ENCODE data around the gene ADAMTSL3. TPM values are rescaled to one million over a fixed set of nuclear protein-coding genes. Genes with fewer than 3 reads are reported as not detected.

The ADAMTSL3 gene
- total RNA-seq, 1 experiment from 2014 or later, result 0.05 TPM

DNA sequence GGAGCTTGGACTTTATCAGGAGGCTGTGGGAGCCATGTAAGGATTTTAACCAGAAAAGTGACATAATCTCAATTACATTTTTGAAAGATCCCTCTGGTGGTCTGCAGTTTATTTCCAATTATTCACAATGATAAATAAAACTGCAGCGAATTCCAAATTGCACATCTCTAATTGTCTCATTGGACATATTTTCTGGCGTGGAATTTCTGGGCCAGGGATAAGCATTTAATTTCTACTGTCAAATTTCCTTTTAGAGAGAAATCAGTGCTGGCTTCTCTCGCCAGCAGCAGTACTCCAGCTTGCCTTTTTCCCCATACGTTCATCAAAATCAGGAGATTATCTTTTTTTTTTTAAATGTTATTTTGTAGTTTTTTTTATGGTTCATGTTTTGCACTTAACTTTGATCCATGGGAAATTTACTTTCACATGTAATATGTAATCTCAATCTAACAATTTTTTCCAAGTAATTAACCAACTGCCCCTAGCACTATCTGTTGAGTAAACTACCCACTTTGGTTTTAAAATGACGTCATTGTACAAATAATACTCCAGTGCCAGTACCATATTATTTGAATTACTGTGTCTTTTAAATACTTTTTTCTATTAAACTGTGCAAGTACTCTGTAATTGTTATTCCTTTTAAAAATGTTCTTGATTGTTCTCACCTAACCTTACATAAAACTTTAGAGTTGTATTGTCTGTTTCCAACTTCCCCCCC lies 251.8 kb downstream of the ADAMTSL3 start:
- RAD21 ChIA-PET (ENCODE audit: low non-redundant PET in 1 of 2, low total read pairs in 2 of 2, uncharacterized antibody in 2 of 2, unreplicated experiment in 2 of 2), result no interaction called here
- no peak overlapping the region for H3K9ac ChIP-seq (ENCODE audit: low read length)
- H4K20me1 ChIP-seq (ENCODE audit: insufficient read depth), result no peaks in the 10 kb centered on the region
- no peak overlapping the region for H3K4me2 ChIP-seq (ENCODE audit: low read length)
- H3K27ac ChIP-seq (ENCODE audit: low read depth, low read length), result no peak overlapping the region
- peaks cover 11% of the 10 kb centered on the region; the same call in 1 of the 2 replicates for H3K27me3 ChIP-seq (ENCODE audit: insufficient read depth, low read length)
- POLR2A ChIA-PET, result no interaction called here
- CTCF ChIA-PET, result no interaction called here
- H3K4me1 ChIP-seq (ENCODE audit: control insufficient read depth in 1 of 2, insufficient read depth in 2 of 2, low read length in 2 of 2), result no peaks in the 10 kb centered on the region
- ATAC-seq, result no peak
- H3K9me3 ChIP-seq (ENCODE audit: control insufficient read depth in 1 of 2, insufficient read depth in 1 of 2, low read depth in 1 of 2, low read length in 2 of 2), result no peaks in the 10 kb centered on the region
- no peaks in the 10 kb centered on the region for H3K79me2 ChIP-seq (ENCODE audit: insufficient read depth, low read length)
- no peak overlapping the region for H2AFZ ChIP-seq (ENCODE audit: low read depth, low read length, poor library complexity, severe bottlenecking)
- H3K4me3 ChIP-seq (replicated peaks in 1 of 2; ENCODE audit: low read depth in 1 of 2, low read length in 2 of 2), result no peak overlapping the region
- BruUV-seq (replicated peaks), result no TSS peak
- intact Hi-C loops (cut with micrococcal nuclease), result no loop called here
- no peaks in the 10 kb centered on the region for H3K9me2 ChIP-seq (ENCODE audit: insufficient read depth)
- no peak for TF ChIP-seq TCF7L2 (IDR thresholded peaks at IDR 0.05; ENCODE audit: borderline replicate concordance, extremely low read depth, insufficient read depth, insufficient read length)
- no peak for TF ChIP-seq RAD21 (IDR thresholded peaks at IDR 0.05; ENCODE audit: low read depth)
- no peak for TF ChIP-seq FOSL1 (IDR thresholded peaks at IDR 0.05; ENCODE audit: low read depth)
- no peak for TF ChIP-seq SRF (IDR thresholded peaks at IDR 0.05; ENCODE audit: low read depth)
- TF ChIP-seq, protein P1, sequence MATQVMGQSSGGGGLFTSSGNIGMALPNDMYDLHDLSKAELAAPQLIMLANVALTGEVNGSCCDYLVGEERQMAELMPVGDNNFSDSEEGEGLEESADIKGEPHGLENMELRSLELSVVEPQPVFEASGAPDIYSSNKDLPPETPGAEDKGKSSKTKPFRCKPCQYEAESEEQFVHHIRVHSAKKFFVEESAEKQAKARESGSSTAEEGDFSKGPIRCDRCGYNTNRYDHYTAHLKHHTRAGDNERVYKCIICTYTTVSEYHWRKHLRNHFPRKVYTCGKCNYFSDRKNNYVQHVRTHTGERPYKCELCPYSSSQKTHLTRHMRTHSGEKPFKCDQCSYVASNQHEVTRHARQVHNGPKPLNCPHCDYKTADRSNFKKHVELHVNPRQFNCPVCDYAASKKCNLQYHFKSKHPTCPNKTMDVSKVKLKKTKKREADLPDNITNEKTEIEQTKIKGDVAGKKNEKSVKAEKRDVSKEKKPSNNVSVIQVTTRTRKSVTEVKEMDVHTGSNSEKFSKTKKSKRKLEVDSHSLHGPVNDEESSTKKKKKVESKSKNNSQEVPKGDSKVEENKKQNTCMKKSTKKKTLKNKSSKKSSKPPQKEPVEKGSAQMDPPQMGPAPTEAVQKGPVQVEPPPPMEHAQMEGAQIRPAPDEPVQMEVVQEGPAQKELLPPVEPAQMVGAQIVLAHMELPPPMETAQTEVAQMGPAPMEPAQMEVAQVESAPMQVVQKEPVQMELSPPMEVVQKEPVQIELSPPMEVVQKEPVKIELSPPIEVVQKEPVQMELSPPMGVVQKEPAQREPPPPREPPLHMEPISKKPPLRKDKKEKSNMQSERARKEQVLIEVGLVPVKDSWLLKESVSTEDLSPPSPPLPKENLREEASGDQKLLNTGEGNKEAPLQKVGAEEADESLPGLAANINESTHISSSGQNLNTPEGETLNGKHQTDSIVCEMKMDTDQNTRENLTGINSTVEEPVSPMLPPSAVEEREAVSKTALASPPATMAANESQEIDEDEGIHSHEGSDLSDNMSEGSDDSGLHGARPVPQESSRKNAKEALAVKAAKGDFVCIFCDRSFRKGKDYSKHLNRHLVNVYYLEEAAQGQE (IDR thresholded peaks at IDR 0.05; ENCODE audit: low read depth), result no peak
- TF ChIP-seq POLR2A (IDR thresholded peaks at IDR 0.05; ENCODE audit: borderline replicate concordance, extremely low read depth, insufficient read depth, insufficient read length), result no peak
- TF ChIP-seq ZNF274 (IDR thresholded peaks at IDR 0.05; ENCODE audit: low read depth, low read length), result no peak
- TF ChIP-seq, protein P2, sequence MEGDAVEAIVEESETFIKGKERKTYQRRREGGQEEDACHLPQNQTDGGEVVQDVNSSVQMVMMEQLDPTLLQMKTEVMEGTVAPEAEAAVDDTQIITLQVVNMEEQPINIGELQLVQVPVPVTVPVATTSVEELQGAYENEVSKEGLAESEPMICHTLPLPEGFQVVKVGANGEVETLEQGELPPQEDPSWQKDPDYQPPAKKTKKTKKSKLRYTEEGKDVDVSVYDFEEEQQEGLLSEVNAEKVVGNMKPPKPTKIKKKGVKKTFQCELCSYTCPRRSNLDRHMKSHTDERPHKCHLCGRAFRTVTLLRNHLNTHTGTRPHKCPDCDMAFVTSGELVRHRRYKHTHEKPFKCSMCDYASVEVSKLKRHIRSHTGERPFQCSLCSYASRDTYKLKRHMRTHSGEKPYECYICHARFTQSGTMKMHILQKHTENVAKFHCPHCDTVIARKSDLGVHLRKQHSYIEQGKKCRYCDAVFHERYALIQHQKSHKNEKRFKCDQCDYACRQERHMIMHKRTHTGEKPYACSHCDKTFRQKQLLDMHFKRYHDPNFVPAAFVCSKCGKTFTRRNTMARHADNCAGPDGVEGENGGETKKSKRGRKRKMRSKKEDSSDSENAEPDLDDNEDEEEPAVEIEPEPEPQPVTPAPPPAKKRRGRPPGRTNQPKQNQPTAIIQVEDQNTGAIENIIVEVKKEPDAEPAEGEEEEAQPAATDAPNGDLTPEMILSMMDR (IDR thresholded peaks at IDR 0.05 in 2 of 3, conservative IDR thresholded peaks at IDR 0.05 in 1 of 3; ENCODE audit: borderline replicate concordance in 1 of 3, insufficient read depth in 1 of 3, low read depth in 2 of 3, low read length in 2 of 3), result no peak
- no peaks in the 10 kb centered on the region for H3K36me3 ChIP-seq (ENCODE audit: control insufficient read depth in 1 of 2, insufficient read depth in 2 of 2, low read length in 2 of 2)
- no peak for DNase-seq (ENCODE audit: low read depth, low spot score)

All from HCT116 (cell line).